Transverse colon (tissue), 3 donors: ENCODE results near the gene OTUB2.

Experiments used
- CTCF ChIP-seq, 5 experiments: fragments of 200-600 bp in 3 of 5; fragments of 450-650 bp in 2 of 5; sonication (generic) in 3 of 5; IDR thresholded peaks; 1 replicate in 2 of 5; 2 replicates in 3 of 5; pipeline ENCODE4 v1.5.1; 2016 to 2017; ENCODE audit warnings: antibody characterized with exemption in 5 of 5, inconsistent platforms in 3 of 5, mild to moderate bottlenecking in 2 of 5, moderate library complexity in 1 of 5
- EP300 ChIP-seq: sonication (generic); formaldehyde crosslinking; IDR thresholded peaks from one replicate; pipeline ENCODE4 v1.6.1; 2017; ENCODE audit warnings: antibody characterized with exemption, low read depth
- POLR2A ChIP-seq: fragments of 450-650 bp; IDR thresholded peaks from one replicate; pipeline ENCODE4 v1.6.1; 2016; ENCODE audit warnings: antibody characterized with exemption, mild to moderate bottlenecking, moderate library complexity

- no peak for TF ChIP-seq CTCF (IDR thresholded peaks at IDR 0.05)
- no peak for TF ChIP-seq EP300
- TF ChIP-seq POLR2A = no peak
Measured at GRCh38 chr14:94029671-94030203, 3.6 kb downstream of the OTUB2 start.
